ENCODE data around the gene AREG. TPM values are rescaled to one million over a fixed set of nuclear protein-coding genes. Genes with fewer than 3 reads are reported as not detected.
A peak's percentile ranks its signal among the peaks of the same experiment; 100 is the strongest.

AREG gene
- total RNA-seq, 1 donor from 2014 or later, result 98.0 TPM

- no peak for DNase-seq (ENCODE audit: low read depth)
- TF ChIP-seq, protein P1, sequence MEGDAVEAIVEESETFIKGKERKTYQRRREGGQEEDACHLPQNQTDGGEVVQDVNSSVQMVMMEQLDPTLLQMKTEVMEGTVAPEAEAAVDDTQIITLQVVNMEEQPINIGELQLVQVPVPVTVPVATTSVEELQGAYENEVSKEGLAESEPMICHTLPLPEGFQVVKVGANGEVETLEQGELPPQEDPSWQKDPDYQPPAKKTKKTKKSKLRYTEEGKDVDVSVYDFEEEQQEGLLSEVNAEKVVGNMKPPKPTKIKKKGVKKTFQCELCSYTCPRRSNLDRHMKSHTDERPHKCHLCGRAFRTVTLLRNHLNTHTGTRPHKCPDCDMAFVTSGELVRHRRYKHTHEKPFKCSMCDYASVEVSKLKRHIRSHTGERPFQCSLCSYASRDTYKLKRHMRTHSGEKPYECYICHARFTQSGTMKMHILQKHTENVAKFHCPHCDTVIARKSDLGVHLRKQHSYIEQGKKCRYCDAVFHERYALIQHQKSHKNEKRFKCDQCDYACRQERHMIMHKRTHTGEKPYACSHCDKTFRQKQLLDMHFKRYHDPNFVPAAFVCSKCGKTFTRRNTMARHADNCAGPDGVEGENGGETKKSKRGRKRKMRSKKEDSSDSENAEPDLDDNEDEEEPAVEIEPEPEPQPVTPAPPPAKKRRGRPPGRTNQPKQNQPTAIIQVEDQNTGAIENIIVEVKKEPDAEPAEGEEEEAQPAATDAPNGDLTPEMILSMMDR (IDR thresholded peaks at IDR 0.05; ENCODE audit: insufficient read depth, low read length, poor library complexity, severe bottlenecking), result no peak
Measured at GRCh38 chr4:74441744-74442143, 3.2 kb upstream of the AREG start.

DNA sequence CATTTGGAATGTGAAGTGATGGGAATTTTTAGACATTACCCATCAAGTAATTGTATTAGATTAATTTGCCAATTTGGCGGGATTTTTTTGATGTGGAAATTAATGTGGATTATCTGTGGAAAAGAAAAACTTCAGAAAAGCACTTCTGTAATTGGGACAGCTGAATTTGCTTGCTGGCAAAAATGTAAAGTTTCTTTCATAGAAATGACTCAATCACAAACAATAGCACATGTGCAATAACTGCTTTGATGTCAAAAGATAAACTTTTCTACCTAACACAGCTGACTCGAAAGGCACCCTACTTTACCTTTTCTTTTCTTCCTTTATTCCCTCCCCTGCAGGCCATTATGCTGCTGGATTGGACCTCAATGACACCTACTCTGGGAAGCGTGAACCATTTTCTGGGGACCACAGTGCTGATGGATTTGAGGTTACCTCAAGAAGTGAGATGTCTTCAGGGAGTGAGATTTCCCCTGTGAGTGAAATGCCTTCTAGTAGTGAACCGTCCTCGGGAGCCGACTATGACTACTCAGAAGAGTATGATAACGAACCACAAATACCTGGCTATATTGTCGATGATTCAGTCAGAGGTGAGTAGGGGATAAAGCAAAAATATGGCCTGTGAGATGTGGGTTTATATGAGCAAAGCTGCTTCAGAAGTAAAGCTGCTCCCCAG lies 1.4 kb downstream of the AREG start:
- DNase-seq (ENCODE audit: low read depth), result no peak
- Histone ChIP-seq H3K4me3 (ENCODE audit: low read depth, low read length) (peak overlapping the region; percentile 19), H3K27me3 (ENCODE audit: control insufficient read depth, insufficient read depth, low read length) (no peaks in the 10 kb centered on the region), H3K36me3 (ENCODE audit: control insufficient read depth, insufficient read depth, low read length) (no peaks in the 10 kb centered on the region)
- TF ChIP-seq, protein P1 (IDR thresholded peaks at IDR 0.05; ENCODE audit: insufficient read depth, low read length, poor library complexity, severe bottlenecking), result no peak

More at GRCh38 chr4:74441744-74442143, 3.2 kb upstream of the AREG start:
- H3K27me3 ChIP-seq (ENCODE audit: control insufficient read depth, insufficient read depth, low read length), result no peaks in the 10 kb centered on the region
- H3K36me3 ChIP-seq (ENCODE audit: control insufficient read depth, insufficient read depth, low read length), result no peaks in the 10 kb centered on the region
- no peak overlapping the region for H3K4me3 ChIP-seq (ENCODE audit: low read depth, low read length)

GRCh38 chr4:74446896-74447295 lies 2.0 kb downstream of the AREG start:
- Histone ChIP-seq H3K4me3 (ENCODE audit: low read depth, low read length) (no peak overlapping the region), H3K36me3 (ENCODE audit: control insufficient read depth, insufficient read depth, low read length) (no peaks in the 10 kb centered on the region), H3K27me3 (ENCODE audit: control insufficient read depth, insufficient read depth, low read length) (no peaks in the 10 kb centered on the region)
- TF ChIP-seq, protein P1 (IDR thresholded peaks at IDR 0.05; ENCODE audit: insufficient read depth, low read length, poor library complexity, severe bottlenecking), result no peak
- DNase-seq (ENCODE audit: low read depth), result no peak

GRCh38 chr4:74447636-74448233 lies 2.8 kb downstream of the AREG start:
- peak overlapping the region; percentile 5 for H3K4me3 ChIP-seq (ENCODE audit: low read depth, low read length)
- DNase-seq (ENCODE audit: low read depth), result no peak
- H3K36me3 ChIP-seq (ENCODE audit: control insufficient read depth, insufficient read depth, low read length), result no peaks in the 10 kb centered on the region
- no peaks in the 10 kb centered on the region for H3K27me3 ChIP-seq (ENCODE audit: control insufficient read depth, insufficient read depth, low read length)
- TF ChIP-seq, protein P1 (IDR thresholded peaks at IDR 0.05; ENCODE audit: insufficient read depth, low read length, poor library complexity, severe bottlenecking), result no peak

- no peaks in the 10 kb centered on the region for H3K27me3 ChIP-seq (ENCODE audit: control insufficient read depth, insufficient read depth, low read length)
- no peak overlapping the region for H3K4me3 ChIP-seq (ENCODE audit: low read depth, low read length)
- no peaks in the 10 kb centered on the region for H3K36me3 ChIP-seq (ENCODE audit: control insufficient read depth, insufficient read depth, low read length)
- TF ChIP-seq, protein P1 (IDR thresholded peaks at IDR 0.05; ENCODE audit: insufficient read depth, low read length, poor library complexity, severe bottlenecking), result no peak
- DNase-seq (ENCODE audit: low read depth), result no peak
Measured at GRCh38 chr4:74449571-74450297, 4.8 kb downstream of the AREG start.
